ENCODE measurements around the gene SOD1. TPM values are rescaled to one million over a fixed set of nuclear protein-coding genes. Genes with fewer than 3 reads are reported as not detected.

The SOD1 gene
- total and polyA plus RNA-seq, 2 of the 8 experiments (the other 6 are each of a cell fraction or from before 2014, with no cell fraction given) = 192 to 226 TPM

- peaks cover 0 to 4% of the 10 kb centered on the region in 2 experiments for H4K20me1 ChIP-seq (replicated peaks in 1 of 2; ENCODE audit: control insufficient read depth in 1 of 2, insufficient read depth in 2 of 2, low read length in 2 of 2)
- H2BK20ac ChIP-seq (ENCODE audit: low read length) = no peak overlapping the region
- no peak overlapping the region for H3K56ac ChIP-seq (replicated peaks; ENCODE audit: insufficient read length, low read depth, low read length)
- H4K91ac ChIP-seq (replicated peaks; ENCODE audit: insufficient read length, low read length) = no peak overlapping the region
- no peak overlapping the region for H3K14ac ChIP-seq (ENCODE audit: insufficient read length)
- H3K4me2 ChIP-seq (ENCODE audit: insufficient read depth in 1 of 2, low read depth in 2 of 2, low read length in 2 of 2) = no peak overlapping the region
- CTCF ChIA-PET (ENCODE audit: partially characterized antibody) = no interaction called here
- WGBS, 2 experiments (ENCODE audit: extremely low coverage in 1 of 2, insufficient coverage in 1 of 2, insufficient read length in 1 of 2, insufficient replicate concordance in 2 of 2, low coverage in 1 of 2, low lambda C conversion rate in 2 of 2, missing lambda C conversion rate in 1 of 2) = 90% methylated on average over 2 of the region's 2 CpGs; no CpG with 5 or more reads in 1 of the 2 experiments
- H2AK5ac ChIP-seq (ENCODE audit: low read depth, low read length) = no peak overlapping the region
- no peak overlapping the region for H4K5ac ChIP-seq (ENCODE audit: insufficient read length, low read depth, low read length)
- H3K18ac ChIP-seq (ENCODE audit: extremely low read depth, low read length) = no peak overlapping the region
- H3K4ac ChIP-seq (replicated peaks; ENCODE audit: insufficient read length, low read depth, low read length) = no peak overlapping the region
- H2BK12ac ChIP-seq (ENCODE audit: low read depth, low read length) = no peak overlapping the region
- FAIRE-seq (no peak), DNase-seq (ENCODE audit: low read depth in 1 of 2, low spot score in 2 of 2) (no peak)
- H3K27me3 ChIP-seq (replicated peaks in 1 of 4; ENCODE audit: control insufficient read depth in 3 of 4, extremely low read depth in 1 of 4, insufficient read depth in 3 of 4, low read length in 3 of 4) = no peaks in the 10 kb centered on the region
- no peak overlapping the region for H3K23ac ChIP-seq (ENCODE audit: insufficient read length)
- POLR2A ChIA-PET (ENCODE audit: partially characterized antibody) = interaction anchor here (1.5 kb wide), 1 partner anchor 10 kb away, joined by 4 read pairs; no protein-coding TSS in a partner anchor
- H3K27ac ChIP-seq (ENCODE audit: low read depth, low read length) = no peak overlapping the region
- H3K36me3 ChIP-seq (ENCODE audit: control insufficient read depth in 2 of 4, insufficient read depth in 4 of 4, low read length in 3 of 4) = peaks cover 0 to 36% (median 7%) of the 10 kb centered on the region in 4 experiments; a peak in 4 of 8 replicates
- TF ChIP-seq HDAC6 (IDR thresholded peaks at IDR 0.05; ENCODE audit: low read depth, low read length) (no peak), SUZ12 (IDR thresholded peaks at IDR 0.05; ENCODE audit: low read length) (no peak), RXRA (IDR thresholded peaks at IDR 0.05; ENCODE audit: insufficient read depth, low read depth, low read length) (no peak), JUN (IDR thresholded peaks at IDR 0.05; ENCODE audit: low read depth, low read length) (no peak), POU5F1 (IDR thresholded peaks at IDR 0.05; ENCODE audit: low read depth, low read length) (no peak), NRF1 (IDR thresholded peaks at IDR 0.05; ENCODE audit: low read depth, low read length) (no peak), SAP30 (IDR thresholded peaks at IDR 0.05; ENCODE audit: insufficient read depth, insufficient replicate concordance, low read length) (no peak), ASH2L (IDR thresholded peaks at IDR 0.05; ENCODE audit: low read length) (no peak), KDM4A (IDR thresholded peaks at IDR 0.05; ENCODE audit: low read depth, low read length, severe bottlenecking) (no peak), NANOG (IDR thresholded peaks at IDR 0.05; ENCODE audit: insufficient read depth, low read depth, low read length, poor library complexity, severe bottlenecking) (no peak), CREB1 (IDR thresholded peaks at IDR 0.05) (no peak), GTF2F1 (IDR thresholded peaks at IDR 0.05; ENCODE audit: borderline replicate concordance, low read depth, low read length) (no peak), POLR2AphosphoS5 (IDR thresholded peaks at IDR 0.05; ENCODE audit: low read depth, low read length) (no peak), CHD2 (IDR thresholded peaks at IDR 0.05; ENCODE audit: low read length) (no peak), EZH2 (IDR thresholded peaks at IDR 0.05; ENCODE audit: low read depth, low read length, severe bottlenecking) (no peak), SRF (IDR thresholded peaks at IDR 0.05; ENCODE audit: low read depth, low read length) (no peak)
- no peak overlapping the region for H2BK5ac ChIP-seq (ENCODE audit: low read depth, low read length)
- H3K79me2 ChIP-seq (ENCODE audit: control insufficient read depth in 1 of 2, insufficient read depth in 2 of 2, low read length in 2 of 2) = no peaks in the 10 kb centered on the region
- no peaks in the 10 kb centered on the region; a peak in 2 of 7 replicates for H3K4me1 ChIP-seq (replicated peaks in 1 of 4; ENCODE audit: control insufficient read depth in 3 of 4, insufficient read depth in 4 of 4, low read length in 3 of 4)
- no peak overlapping the region for H4K8ac ChIP-seq (ENCODE audit: extremely low read depth, insufficient read depth, low read length)
- no peak overlapping the region for H2BK120ac ChIP-seq (replicated peaks; ENCODE audit: low read depth, low read length)
- no peaks in the 10 kb centered on the region for H3K79me1 ChIP-seq (ENCODE audit: low read depth, low read length)
- no peak overlapping the region for H3K4me3 ChIP-seq (ENCODE audit: extremely low read depth in 1 of 4, insufficient read depth in 2 of 4, low read depth in 3 of 4, low read length in 4 of 4)
- no peak overlapping the region for H2BK15ac ChIP-seq (ENCODE audit: low read length)
- no peaks in the 10 kb centered on the region for H3K9me3 ChIP-seq (ENCODE audit: insufficient read depth in 2 of 2, low read depth in 1 of 2, low read length in 1 of 2)
- H3K23me2 ChIP-seq (ENCODE audit: low read depth, low read length) = no peaks in the 10 kb centered on the region
- H3K9ac ChIP-seq (replicated peaks in 1 of 4; ENCODE audit: extremely low read depth in 1 of 4, low read depth in 3 of 4, low read length in 3 of 4) = no peak overlapping the region
- H2AFZ ChIP-seq (ENCODE audit: low read length) = no peak overlapping the region
Measured at GRCh38 chr21:31675960-31676359, 16.5 kb downstream of the SOD1 start.
